H1 (cell line): ENCODE results near the gene ARMC7. TPM values are rescaled to one million over a fixed set of nuclear protein-coding genes. Genes with fewer than 3 reads are reported as not detected.

Experiments used
- BRCA1 ChIP-seq: IDR thresholded peaks from 2 replicates; pipeline ENCODE4 v1.6.1; 2012; ENCODE audit warnings: low read depth, low read length, improper control_type of control experiment
- CREB1 ChIP-seq: IDR thresholded peaks from 2 replicates; pipeline ENCODE4 v1.6.1; 2012; ENCODE audit warnings: inconsistent platforms
- EGR1 ChIP-seq: IDR thresholded peaks from 2 replicates; pipeline ENCODE4 v1.6.1; 2011; ENCODE audit warnings: low read depth, low read length, borderline replicate concordance
- MAFK ChIP-seq: IDR thresholded peaks from 2 replicates; pipeline ENCODE4 v1.6.1; 2012; ENCODE audit warnings: low read depth, mild to moderate bottlenecking, improper control_type of control experiment, low read length
- NRF1 ChIP-seq: IDR thresholded peaks from 2 replicates; pipeline ENCODE4 v1.6.1; 2011; ENCODE audit warnings: mild to moderate bottlenecking, low read depth, low read length, improper control_type of control experiment
- RXRA ChIP-seq: IDR thresholded peaks from 2 replicates; pipeline ENCODE4 v1.6.1; 2011; ENCODE audit warnings: low read depth, mild to moderate bottlenecking, low read length, moderate library complexity; ENCODE audit not compliant: insufficient read depth
- SIX5 ChIP-seq: IDR thresholded peaks from 2 replicates; pipeline ENCODE4 v1.6.1; 2011; ENCODE audit warnings: mild to moderate bottlenecking, low read depth, low read length
- TAF1 ChIP-seq: IDR thresholded peaks from 2 replicates; pipeline ENCODE4 v1.6.1; 2011; ENCODE audit warnings: mild to moderate bottlenecking, low read depth, low read length
- polyA plus RNA-seq, 7 experiments: library from polyadenylated mRNA; depleted of rRNA in 3 of 7; stranded (reverse) in 5 of 7; unstranded in 2 of 7; fragments of >200 nt in 5 of 7; fragments of 200-250 nt in 2 of 7; gene quantifications; 1 replicate in 5 of 7; 2 replicates in 1 of 7; 4 replicates in 1 of 7; pipeline versions ENCODE4 v1.2.1 to v1.2.3, GENCODE V29; 2011 to 2013; ENCODE audit warnings: missing spikeins in 2 of 7, mixed read lengths in 2 of 7
- total RNA-seq: library from RNA; stranded (reverse); fragmentation: NEBNext Ultra II Directional; extraction: Animal tissue kit (Norgen Biotek cat#: 25700); gene quantifications from 2 replicates; pipeline ENCODE4 v1.2.1, GENCODE V29; 2021
- TF ChIP-seq, protein P1 (sequence below): fragments of 300-600 bp; sonication (generic); IDR thresholded peaks from 2 replicates; pipeline ENCODE4 v1.7.1; 2012; ENCODE audit warnings: low read length, moderate library complexity, mild to moderate bottlenecking, inconsistent platforms; ENCODE audit not compliant: insufficient replicate concordance
- TF ChIP-seq, protein P2 (sequence below): IDR thresholded peaks from 2 replicates; pipeline ENCODE4 v1.6.1; 2012; ENCODE audit warnings: inconsistent platforms

ARMC7 gene
- total and polyA plus RNA-seq, 2 of the 8 experiments (the other 6 are each of a cell fraction or from before 2014, with no cell fraction given) = 9.8 to 13.6 TPM

DNA sequence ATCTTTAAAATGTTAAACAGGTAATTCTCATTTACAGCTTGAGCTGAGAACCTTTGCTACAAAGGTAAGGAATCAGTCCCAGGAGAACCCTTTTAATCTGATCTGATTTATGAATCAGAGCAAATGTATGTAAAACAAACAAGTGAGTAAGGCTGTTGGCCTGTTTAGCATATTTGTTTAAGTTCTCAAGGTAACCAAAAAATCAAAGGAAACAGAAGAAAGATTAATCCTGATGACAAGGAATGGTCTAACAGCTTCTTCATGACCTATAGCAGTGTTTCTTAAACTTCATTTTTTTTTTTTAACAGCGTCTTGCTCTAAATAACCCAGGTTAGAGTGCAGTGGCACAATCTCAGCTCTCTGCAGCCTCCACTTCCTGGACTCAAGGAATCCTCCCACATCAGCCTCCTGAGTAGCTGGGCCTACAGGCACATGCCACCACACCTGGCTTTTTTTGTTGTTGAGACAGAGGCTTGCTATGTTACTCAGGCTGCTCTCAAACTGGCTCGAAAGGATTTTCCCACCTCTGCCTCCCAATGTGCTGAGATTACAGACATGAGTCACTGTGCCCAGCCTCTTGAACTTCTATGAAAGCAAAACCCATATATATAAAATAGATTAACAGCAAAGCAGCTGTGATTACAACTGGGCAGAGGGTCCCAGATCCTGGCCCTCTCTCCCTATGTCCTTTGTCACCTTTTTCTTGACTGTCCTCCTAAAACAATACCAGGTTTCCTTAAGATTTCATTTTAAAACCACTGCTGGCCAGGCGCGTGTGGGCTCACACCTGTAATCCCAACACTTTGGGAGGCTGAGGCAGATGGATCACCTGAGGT, 49.6 kb downstream of the ARMC7 start (continued):
- TF ChIP-seq, protein P1, sequence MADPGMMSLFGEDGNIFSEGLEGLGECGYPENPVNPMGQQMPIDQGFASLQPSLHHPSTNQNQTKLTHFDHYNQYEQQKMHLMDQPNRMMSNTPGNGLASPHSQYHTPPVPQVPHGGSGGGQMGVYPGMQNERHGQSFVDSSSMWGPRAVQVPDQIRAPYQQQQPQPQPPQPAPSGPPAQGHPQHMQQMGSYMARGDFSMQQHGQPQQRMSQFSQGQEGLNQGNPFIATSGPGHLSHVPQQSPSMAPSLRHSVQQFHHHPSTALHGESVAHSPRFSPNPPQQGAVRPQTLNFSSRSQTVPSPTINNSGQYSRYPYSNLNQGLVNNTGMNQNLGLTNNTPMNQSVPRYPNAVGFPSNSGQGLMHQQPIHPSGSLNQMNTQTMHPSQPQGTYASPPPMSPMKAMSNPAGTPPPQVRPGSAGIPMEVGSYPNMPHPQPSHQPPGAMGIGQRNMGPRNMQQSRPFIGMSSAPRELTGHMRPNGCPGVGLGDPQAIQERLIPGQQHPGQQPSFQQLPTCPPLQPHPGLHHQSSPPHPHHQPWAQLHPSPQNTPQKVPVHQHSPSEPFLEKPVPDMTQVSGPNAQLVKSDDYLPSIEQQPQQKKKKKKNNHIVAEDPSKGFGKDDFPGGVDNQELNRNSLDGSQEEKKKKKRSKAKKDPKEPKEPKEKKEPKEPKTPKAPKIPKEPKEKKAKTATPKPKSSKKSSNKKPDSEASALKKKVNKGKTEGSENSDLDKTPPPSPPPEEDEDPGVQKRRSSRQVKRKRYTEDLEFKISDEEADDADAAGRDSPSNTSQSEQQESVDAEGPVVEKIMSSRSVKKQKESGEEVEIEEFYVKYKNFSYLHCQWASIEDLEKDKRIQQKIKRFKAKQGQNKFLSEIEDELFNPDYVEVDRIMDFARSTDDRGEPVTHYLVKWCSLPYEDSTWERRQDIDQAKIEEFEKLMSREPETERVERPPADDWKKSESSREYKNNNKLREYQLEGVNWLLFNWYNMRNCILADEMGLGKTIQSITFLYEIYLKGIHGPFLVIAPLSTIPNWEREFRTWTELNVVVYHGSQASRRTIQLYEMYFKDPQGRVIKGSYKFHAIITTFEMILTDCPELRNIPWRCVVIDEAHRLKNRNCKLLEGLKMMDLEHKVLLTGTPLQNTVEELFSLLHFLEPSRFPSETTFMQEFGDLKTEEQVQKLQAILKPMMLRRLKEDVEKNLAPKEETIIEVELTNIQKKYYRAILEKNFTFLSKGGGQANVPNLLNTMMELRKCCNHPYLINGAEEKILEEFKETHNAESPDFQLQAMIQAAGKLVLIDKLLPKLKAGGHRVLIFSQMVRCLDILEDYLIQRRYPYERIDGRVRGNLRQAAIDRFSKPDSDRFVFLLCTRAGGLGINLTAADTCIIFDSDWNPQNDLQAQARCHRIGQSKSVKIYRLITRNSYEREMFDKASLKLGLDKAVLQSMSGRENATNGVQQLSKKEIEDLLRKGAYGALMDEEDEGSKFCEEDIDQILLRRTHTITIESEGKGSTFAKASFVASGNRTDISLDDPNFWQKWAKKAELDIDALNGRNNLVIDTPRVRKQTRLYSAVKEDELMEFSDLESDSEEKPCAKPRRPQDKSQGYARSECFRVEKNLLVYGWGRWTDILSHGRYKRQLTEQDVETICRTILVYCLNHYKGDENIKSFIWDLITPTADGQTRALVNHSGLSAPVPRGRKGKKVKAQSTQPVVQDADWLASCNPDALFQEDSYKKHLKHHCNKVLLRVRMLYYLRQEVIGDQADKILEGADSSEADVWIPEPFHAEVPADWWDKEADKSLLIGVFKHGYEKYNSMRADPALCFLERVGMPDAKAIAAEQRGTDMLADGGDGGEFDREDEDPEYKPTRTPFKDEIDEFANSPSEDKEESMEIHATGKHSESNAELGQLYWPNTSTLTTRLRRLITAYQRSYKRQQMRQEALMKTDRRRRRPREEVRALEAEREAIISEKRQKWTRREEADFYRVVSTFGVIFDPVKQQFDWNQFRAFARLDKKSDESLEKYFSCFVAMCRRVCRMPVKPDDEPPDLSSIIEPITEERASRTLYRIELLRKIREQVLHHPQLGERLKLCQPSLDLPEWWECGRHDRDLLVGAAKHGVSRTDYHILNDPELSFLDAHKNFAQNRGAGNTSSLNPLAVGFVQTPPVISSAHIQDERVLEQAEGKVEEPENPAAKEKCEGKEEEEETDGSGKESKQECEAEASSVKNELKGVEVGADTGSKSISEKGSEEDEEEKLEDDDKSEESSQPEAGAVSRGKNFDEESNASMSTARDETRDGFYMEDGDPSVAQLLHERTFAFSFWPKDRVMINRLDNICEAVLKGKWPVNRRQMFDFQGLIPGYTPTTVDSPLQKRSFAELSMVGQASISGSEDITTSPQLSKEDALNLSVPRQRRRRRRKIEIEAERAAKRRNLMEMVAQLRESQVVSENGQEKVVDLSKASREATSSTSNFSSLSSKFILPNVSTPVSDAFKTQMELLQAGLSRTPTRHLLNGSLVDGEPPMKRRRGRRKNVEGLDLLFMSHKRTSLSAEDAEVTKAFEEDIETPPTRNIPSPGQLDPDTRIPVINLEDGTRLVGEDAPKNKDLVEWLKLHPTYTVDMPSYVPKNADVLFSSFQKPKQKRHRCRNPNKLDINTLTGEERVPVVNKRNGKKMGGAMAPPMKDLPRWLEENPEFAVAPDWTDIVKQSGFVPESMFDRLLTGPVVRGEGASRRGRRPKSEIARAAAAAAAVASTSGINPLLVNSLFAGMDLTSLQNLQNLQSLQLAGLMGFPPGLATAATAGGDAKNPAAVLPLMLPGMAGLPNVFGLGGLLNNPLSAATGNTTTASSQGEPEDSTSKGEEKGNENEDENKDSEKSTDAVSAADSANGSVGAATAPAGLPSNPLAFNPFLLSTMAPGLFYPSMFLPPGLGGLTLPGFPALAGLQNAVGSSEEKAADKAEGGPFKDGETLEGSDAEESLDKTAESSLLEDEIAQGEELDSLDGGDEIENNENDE = no peak
- TF ChIP-seq MAFK = no peak
- no peak for TF ChIP-seq RXRA
- TF ChIP-seq NRF1 = no peak
- TF ChIP-seq, protein P2, sequence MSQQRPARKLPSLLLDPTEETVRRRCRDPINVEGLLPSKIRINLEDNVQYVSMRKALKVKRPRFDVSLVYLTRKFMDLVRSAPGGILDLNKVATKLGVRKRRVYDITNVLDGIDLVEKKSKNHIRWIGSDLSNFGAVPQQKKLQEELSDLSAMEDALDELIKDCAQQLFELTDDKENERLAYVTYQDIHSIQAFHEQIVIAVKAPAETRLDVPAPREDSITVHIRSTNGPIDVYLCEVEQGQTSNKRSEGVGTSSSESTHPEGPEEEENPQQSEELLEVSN = no peak
- no peak for TF ChIP-seq TAF1
- TF ChIP-seq SIX5 = no peak
- no peak for TF ChIP-seq CREB1
- TF ChIP-seq BRCA1 = no peak
- TF ChIP-seq EGR1 = no peak
